ENCODE results near the gene CXCL10.
A peak's percentile ranks its signal among the peaks of the same experiment; 100 is the strongest.
"Not testable (repeated sequence)": the region's sequence is repeated elsewhere in the genome, so short reads cannot be mapped to it uniquely, and the experiment has no call there.

The CXCL10 gene

DNA sequence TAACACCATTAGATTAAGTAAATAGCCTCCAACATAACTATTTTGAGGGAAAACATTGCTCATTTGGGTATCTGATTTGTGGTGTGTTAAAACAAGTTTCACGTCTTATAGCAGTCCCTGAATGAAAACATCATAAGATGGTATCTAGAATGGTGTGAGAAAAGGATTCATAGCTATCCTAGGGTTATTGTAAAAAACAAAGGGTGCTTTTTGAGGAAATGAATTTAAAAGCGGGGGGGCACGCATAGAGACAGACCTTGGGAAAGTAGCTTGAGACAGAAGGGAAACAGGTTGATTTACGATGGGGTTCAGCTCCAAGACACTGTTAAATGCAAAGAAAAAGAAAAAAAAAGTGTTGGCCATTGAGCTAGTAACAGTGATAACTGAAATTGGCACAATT, 768 bp upstream of the CXCL10 start:
- peak; percentile 67 for DNase-seq

DNA sequence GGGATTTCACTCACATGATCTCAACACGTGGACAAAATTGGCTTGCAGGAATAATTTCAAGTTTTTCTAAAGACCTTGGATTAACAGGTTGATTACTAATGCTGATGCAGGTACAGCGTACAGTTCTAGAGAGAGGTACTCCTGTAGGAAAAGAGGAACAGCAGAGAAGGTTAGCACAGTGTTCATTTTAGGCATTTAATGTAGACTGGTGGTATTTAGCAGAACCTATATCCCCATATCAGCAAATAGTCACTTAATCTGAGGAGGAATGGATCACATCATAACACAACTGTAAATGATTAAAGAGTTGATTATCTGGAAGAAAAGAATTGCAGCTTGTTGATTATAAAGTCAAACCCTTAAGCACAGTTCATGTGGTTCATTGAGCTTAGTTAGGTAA, 620 bp downstream of the CXCL10 start:
- no peak for DNase-seq

GRCh38 chr4:76022031-76022430, 1.3 kb downstream of the CXCL10 start:
- DNase-seq = no peak

DNA sequence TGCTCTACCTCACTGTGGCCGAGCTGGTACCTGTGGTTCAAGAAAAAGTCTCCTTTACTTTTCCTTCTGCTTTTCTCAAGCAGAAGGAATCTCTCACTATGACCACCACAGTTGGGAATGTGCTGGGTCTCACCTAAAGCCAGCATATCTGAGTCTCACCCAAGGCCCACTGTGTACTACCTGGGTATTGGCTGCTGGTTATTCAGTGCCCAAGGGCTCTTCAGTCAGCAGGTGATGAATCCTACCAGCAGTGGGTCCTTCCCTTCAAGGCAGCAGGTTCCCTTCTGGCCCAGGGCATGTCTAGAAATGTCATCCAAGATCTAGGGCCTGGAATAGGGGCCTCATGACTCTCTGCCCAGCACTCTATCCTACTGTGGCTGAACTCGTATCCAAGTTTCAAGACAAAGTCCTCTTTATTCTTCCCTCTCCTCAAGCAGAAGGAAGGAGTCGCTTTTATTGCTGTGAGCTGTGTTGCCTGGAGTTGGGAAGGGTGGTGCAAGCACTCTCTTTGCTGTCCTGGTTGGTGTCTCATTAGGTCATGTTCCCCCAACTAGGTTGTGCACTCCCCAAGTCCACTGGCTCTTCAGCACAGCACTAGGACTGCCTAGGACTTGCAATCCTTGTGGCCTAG, 6.1 kb downstream of the CXCL10 start:
- no peak for DNase-seq

GRCh38 chr4:76016393-76016792, 6.9 kb downstream of the CXCL10 start:
- DNase-seq = peak; percentile 85

GRCh38 chr4:76013540-76013939, 9.8 kb downstream of the CXCL10 start:
- DNase-seq = no peak

GRCh38 chr4:76012388-76012801, 10.9 kb downstream of the CXCL10 start:
- no peak for DNase-seq

- DNase-seq = peak; percentile 47
Measured at GRCh38 chr4:76011700-76012387, 11.5 kb downstream of the CXCL10 start.

GRCh38 chr4:76011018-76011670, 12.2 kb downstream of the CXCL10 start:
- no peak for DNase-seq

GRCh38 chr4:76010576-76010975, 12.7 kb downstream of the CXCL10 start:
- DNase-seq = no peak

DNA sequence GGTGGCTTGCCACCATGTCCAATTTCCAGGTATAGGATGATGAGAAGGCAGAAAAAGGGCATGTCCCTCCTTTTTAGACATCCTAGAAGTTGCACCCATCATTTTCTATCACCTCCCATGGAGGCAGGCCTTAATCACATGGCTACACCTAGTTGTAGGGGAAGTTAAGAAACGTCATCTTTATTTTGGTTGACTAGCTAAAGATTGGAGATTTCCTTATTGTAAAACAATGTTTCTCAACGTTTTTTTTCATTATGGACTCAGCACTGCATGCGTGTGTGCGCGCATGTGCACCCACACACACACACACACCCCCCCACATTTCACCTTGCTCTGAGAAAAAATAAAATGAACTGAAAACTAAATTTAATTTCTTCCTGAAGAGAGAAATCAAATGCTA, 14.0 kb downstream of the CXCL10 start:
- no peak for DNase-seq

DNA sequence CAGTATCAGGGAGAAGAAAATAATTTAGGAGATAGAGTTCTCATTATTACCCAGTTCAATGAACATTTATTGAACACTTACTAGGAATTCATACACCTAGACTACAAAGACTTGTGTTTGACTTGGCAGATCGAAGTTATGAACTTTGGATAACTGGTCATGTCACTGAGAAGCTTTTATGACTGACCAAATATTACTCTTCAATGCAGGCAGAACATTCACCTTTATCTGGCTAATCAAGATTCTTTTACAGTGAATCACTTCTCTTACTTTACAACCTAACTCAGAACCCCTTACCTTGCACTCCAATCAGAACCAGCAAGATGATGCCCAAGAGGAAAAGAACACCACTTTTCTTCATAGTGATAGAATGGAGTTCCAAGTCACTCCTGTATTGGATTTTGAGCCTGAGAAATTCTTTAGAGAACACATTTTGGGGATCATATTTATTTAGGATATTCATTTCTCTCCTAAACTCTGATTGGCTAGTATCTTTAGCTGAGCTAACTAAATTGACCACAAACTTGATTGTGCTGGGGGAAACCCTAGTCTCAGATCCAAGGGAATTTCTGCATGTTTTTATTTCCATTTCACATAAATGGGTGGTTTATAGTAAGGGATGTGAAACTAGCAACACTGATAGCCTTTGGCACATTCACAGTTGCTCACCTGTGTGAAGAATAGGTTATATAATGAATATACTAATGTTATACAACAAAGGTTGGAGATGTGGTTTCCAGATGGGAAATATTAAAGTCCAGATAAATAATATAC, 16.0 kb downstream of the CXCL10 start, which contains the start of gene CXCL9:
CXCL9 (minus strand) TSS at position 421 of the 774 bp plus-strand sequence; CDS start at position 361, 60 bp downstream.
- no peak for DNase-seq

DNA sequence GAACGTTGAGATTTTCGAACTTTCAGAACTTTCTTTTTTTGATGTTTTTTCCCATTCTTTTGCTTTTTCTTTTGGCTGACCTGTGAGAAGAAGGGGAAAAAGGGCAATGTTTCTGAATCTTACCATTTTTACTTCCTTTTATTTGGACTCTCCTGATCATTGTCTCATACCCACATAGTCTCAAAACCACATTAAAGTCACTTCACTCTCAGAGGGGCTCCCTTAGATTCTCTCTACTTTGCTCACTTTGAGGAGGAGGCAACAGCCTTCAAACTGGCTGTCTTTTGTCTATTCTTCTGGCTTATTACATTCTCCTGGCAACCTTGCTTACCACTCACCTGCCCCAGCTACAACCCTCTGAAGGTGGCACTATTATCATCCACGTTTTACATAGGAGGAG, 19.7 kb downstream of the CXCL10 start:
- no peak for DNase-seq

GRCh38 chr4:76003035-76003434, 20.3 kb downstream of the CXCL10 start:
- DNase-seq = no peak

GRCh38 chr4:76002176-76002575, 21.1 kb downstream of the CXCL10 start:
- no peak for DNase-seq

- DNase-seq = no peak
Measured at GRCh38 chr4:76001700-76002099, 21.6 kb downstream of the CXCL10 start.

DNA sequence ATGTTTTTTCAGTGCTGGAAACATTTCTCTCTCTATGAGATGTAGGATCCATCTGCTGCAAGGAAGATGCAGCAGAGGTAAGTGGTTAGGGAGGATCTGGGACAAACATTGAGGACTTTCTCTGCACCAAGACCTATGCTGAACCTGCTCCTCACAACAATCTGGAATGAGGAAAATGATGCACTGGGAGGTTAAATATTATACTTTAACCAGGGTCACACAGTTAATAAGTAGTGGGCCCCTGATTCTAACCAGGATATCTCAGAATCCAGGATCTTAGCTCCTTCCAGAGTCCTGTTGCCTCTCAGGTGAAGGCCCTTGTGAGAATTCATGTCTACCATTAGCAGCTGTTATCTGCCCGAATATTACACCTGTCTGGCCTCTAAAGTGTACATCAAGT, 23.0 kb downstream of the CXCL10 start:
- no peak for DNase-seq

GRCh38 chr4:75998525-75999147, 24.7 kb downstream of the CXCL10 start:
- DNase-seq = not testable (repeated sequence)

GRCh38 chr4:75997946-75998345, 25.4 kb downstream of the CXCL10 start:
- no peak for DNase-seq

DNA sequence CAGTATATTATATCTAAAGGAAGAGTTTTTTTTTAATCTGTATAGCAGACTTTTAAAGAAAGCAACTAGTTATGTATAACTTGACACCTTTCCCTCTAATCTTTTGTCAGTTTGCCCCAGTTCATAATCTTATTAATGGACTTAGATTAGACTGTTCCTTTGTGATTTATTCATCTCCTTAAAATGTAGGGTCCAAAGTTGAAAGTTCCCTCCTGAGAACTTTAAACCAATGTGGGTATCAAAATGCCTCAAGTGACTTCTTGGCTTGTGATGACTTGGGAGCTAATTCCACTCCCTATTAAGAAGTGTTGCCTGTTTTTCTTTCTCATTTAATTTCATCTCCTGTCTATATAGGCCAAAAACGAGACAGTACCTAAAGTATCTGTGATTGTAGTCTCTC, 26.2 kb downstream of the CXCL10 start:
- no peak for DNase-seq

DNA sequence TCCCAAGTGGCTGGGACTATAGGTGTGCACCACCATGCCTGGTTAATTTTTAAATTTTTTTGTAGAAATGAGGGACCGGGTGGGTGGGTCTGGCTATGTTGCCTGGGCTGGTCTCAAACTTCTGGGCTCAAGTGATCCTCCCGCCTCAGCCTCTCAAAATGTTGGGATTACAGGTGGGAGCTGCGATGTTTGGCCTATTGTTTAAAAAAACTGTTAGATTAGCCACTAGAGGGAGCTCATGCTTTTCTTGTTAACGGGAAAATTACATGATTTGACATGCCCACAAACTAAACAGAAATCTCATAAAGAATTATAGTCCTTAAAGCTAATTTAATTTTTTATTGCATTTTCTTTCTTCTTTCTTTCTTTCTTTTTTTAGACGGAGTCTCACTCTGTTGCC, 27.6 kb downstream of the CXCL10 start:
- peak; percentile 73 for DNase-seq

- no peak for DNase-seq
Measured at GRCh38 chr4:75992462-75992861, 30.8 kb downstream of the CXCL10 start.

Data from activated CD4-positive, alpha-beta T cell treated with anti-CD3 and anti-CD28 coated beads, Interleukin-10, Interleukin-2, amounts not matched to agents 100 ng/mL and 50 ng/mL, durations not matched to agents 16 hours and 8 hours (primary cell).